Measurements from ENCODE around the gene PBX3. TPM values are rescaled to one million over a fixed set of nuclear protein-coding genes. Genes with fewer than 3 reads are reported as not detected.

Gene PBX3
- total and polyA plus RNA-seq, 10 of the 15 experiments (the other 5 are each of a cell fraction or from before 2014, with no cell fraction given) = 6.7 to 146 (median 22.2) TPM

- no peak for TF ChIP-seq REST (IDR thresholded peaks at IDR 0.05; ENCODE audit: low read depth, low read length)
- TF ChIP-seq MYB (IDR thresholded peaks at IDR 0.05; ENCODE audit: borderline replicate concordance, low read depth, low read length) = no peak
- no peak for TF ChIP-seq SIN3A (IDR thresholded peaks at IDR 0.05; ENCODE audit: low read depth, low read length)
- no peak for TF ChIP-seq RELB (IDR thresholded peaks at IDR 0.05; ENCODE audit: low read depth)
- no peak for TF ChIP-seq NFYA (IDR thresholded peaks at IDR 0.05; ENCODE audit: borderline replicate concordance, low read depth, low read length)
- TF ChIP-seq HDAC6 (IDR thresholded peaks at IDR 0.05; ENCODE audit: unreplicated experiment) = no peak
- no peak for TF ChIP-seq RUNX3 (IDR thresholded peaks at IDR 0.05; ENCODE audit: low read length)
- TF ChIP-seq PBX3 (IDR thresholded peaks at IDR 0.05; ENCODE audit: insufficient replicate concordance, low read depth, low read length) = no peak
These were observed 69.1 kb downstream of the PBX3 start (continued) for GRCh38 chr9:125816321-125816720.
